ENCODE data around the gene OXA1L.

- TF ChIP-seq CTCF (IDR thresholded peaks at IDR 0.05; ENCODE audit: insufficient read depth, low read length) (no peak), POLR2AphosphoS5 (IDR thresholded peaks at IDR 0.05; ENCODE audit: low read depth) (no peak), GABPA (IDR thresholded peaks at IDR 0.05; ENCODE audit: low read depth) (no peak)
Observed at GRCh38 chr14:22768947-22769346, 2.5 kb downstream of the OXA1L start.
